Liver (tissue), 9 donors: Measurements from ENCODE around the gene SLC15A2. TPM values are rescaled to one million over a fixed set of nuclear protein-coding genes. Genes with fewer than 3 reads are reported as not detected.

Source experiments
- DNase-seq: peaks from one replicate; pipeline ENCODE4 v3.0.0-alpha.2; 2017; ENCODE audit warnings: low spot score
- H3K27ac ChIP-seq, 2 donors: one replicate each; pipeline ENCODE4 v1.7.0; 2013; ENCODE audit warnings: inconsistent platforms in 2 of 2, low read length in 2 of 2, control low read depth in 1 of 2, low read depth in 1 of 2, mild to moderate bottlenecking in 1 of 2
- H3K27me3 ChIP-seq, 4 donors: one replicate each; pipeline versions ENCODE4 v1.6.1 to v1.7.0; 2013; ENCODE audit warnings: low read length in 3 of 4, inconsistent platforms in 1 of 4, mild to moderate bottlenecking in 1 of 4, moderate library complexity in 1 of 4; ENCODE audit not compliant: control insufficient read depth in 4 of 4, insufficient read depth in 4 of 4
- H3K36me3 ChIP-seq, 4 donors: one replicate each; pipeline versions ENCODE4 v1.6.1 to v1.7.0; 2013; ENCODE audit warnings: low read length in 3 of 4, mild to moderate bottlenecking in 3 of 4, low read depth in 1 of 4, moderate library complexity in 1 of 4; ENCODE audit not compliant: control insufficient read depth in 4 of 4, insufficient read depth in 3 of 4
- H3K4me1 ChIP-seq, 4 donors: one replicate each; pipeline versions ENCODE4 v1.6.1 to v1.7.0; 2013; ENCODE audit warnings: low read length in 3 of 4, mild to moderate bottlenecking in 3 of 4, moderate library complexity in 1 of 4; ENCODE audit not compliant: control insufficient read depth in 4 of 4, insufficient read depth in 4 of 4
- H3K4me3 ChIP-seq, 3 donors: one replicate each; pipeline versions ENCODE4 v1.6.1 to v1.7.0; 2013; ENCODE audit warnings: low read length in 3 of 3, control low read depth in 1 of 3, low read depth in 1 of 3, mild to moderate bottlenecking in 1 of 3
- H3K9ac ChIP-seq, 2 donors: one replicate each; pipeline ENCODE4 v1.7.0; 2013; ENCODE audit warnings: low read length in 2 of 2, mild to moderate bottlenecking in 2 of 2, moderate library complexity in 2 of 2, control low read depth in 1 of 2, low read depth in 1 of 2
- H3K9me3 ChIP-seq, 4 donors: one replicate each; pipeline versions ENCODE4 v1.6.1 to v1.7.0; 2013; ENCODE audit warnings: low read length in 3 of 4; ENCODE audit not compliant: control insufficient read depth in 4 of 4
- EGR1 ChIP-seq, 2 donors: IDR thresholded peaks; 2 replicates each; pipeline ENCODE4 v1.6.1; 2016 to 2018; ENCODE audit warnings: antibody characterized with exemption in 2 of 2, low read depth in 2 of 2
- FOXA1 ChIP-seq: IDR thresholded peaks from 2 replicates; pipeline ENCODE4 v1.6.1; 2016; ENCODE audit warnings: antibody characterized with exemption
- FOXA2 ChIP-seq: IDR thresholded peaks from 2 replicates; pipeline ENCODE4 v1.6.1; 2016; ENCODE audit warnings: antibody characterized with exemption
- GABPA ChIP-seq, 2 donors: IDR thresholded peaks in 1 of 2; conservative IDR thresholded peaks in 1 of 2; 2 replicates each; pipeline ENCODE4 v1.6.1; 2016; ENCODE audit warnings: antibody characterized with exemption in 2 of 2, mild to moderate bottlenecking in 1 of 2, moderate library complexity in 1 of 2
- HNF4A ChIP-seq, 2 donors: conservative IDR thresholded peaks; 2 replicates each; pipeline ENCODE4 v1.6.1; 2016; ENCODE audit warnings: antibody characterized with exemption in 2 of 2, mild to moderate bottlenecking in 2 of 2
- HNF4G ChIP-seq: IDR thresholded peaks from 2 replicates; pipeline ENCODE4 v1.6.1; 2016; ENCODE audit warnings: antibody characterized with exemption
- JUND ChIP-seq, 2 donors: IDR thresholded peaks; 2 replicates each; pipeline ENCODE4 v1.6.1; 2016; ENCODE audit warnings: antibody characterized with exemption in 2 of 2
- NR2F2 ChIP-seq: IDR thresholded peaks from 2 replicates; pipeline ENCODE4 v1.6.1; 2016; ENCODE audit warnings: antibody characterized with exemption
- RAD21 ChIP-seq, 2 donors: IDR thresholded peaks; 2 replicates each; pipeline ENCODE4 v1.6.1; 2016; ENCODE audit warnings: antibody characterized with exemption in 2 of 2, mild to moderate bottlenecking in 2 of 2
- RXRA ChIP-seq, 2 donors: IDR thresholded peaks; 2 replicates each; pipeline ENCODE4 v1.6.1; 2017 to 2018; ENCODE audit warnings: antibody characterized with exemption in 2 of 2, mild to moderate bottlenecking in 1 of 2
- SP1 ChIP-seq: IDR thresholded peaks from 2 replicates; pipeline ENCODE4 v1.6.1; 2018; ENCODE audit warnings: antibody characterized with exemption, mild to moderate bottlenecking
- TAF1 ChIP-seq: conservative IDR thresholded peaks from 2 replicates; pipeline ENCODE4 v1.6.1; 2016; ENCODE audit warnings: antibody characterized with exemption, mild to moderate bottlenecking
- YY1 ChIP-seq: IDR thresholded peaks from 2 replicates; pipeline ENCODE4 v1.6.1; 2016; ENCODE audit warnings: antibody characterized with exemption, mild to moderate bottlenecking
- WGBS: extraction: QIAGEN DNeasy Blood & Tissue Kit; methylation state at CpG from one replicate; pipeline ENCODE4 v1.1.7; 2013; 5-methylcytosine and 5-hydroxymethylcytosine counted together
- polyA plus RNA-seq, 2 donors: library from polyadenylated mRNA; stranded (reverse) in 1 of 2; unstranded in 1 of 2; fragments of 200-250 nt in 1 of 2; fragments of >200 nt in 1 of 2; fragmentation: Nextera tagmentation in 1 of 2; extraction: Ambion mirVana in 1 of 2; gene quantifications; one replicate each; pipeline versions ENCODE4 v1.2.1 to v1.2.3, GENCODE V29; 2013 to 2015
- total RNA-seq, 2 donors: library from RNA; depleted of rRNA; stranded (reverse); fragments of >200 nt; gene quantifications; one replicate each; pipeline ENCODE4 v1.2.3, GENCODE V29; 2014
- TF ChIP-seq, protein P1 (sequence below): IDR thresholded peaks from 2 replicates; pipeline ENCODE4 v1.6.1; 2016; ENCODE audit warnings: antibody characterized with exemption, mild to moderate bottlenecking
- TF ChIP-seq, protein P2 (sequence below): IDR thresholded peaks from 2 replicates; pipeline ENCODE4 v1.6.1; 2016; ENCODE audit warnings: antibody characterized with exemption
- TF ChIP-seq, protein P3 (sequence below): IDR thresholded peaks from 2 replicates; pipeline ENCODE4 v1.6.1; 2016; ENCODE audit warnings: antibody characterized with exemption
- TF ChIP-seq, protein P4 (sequence below): IDR thresholded peaks from 2 replicates; pipeline ENCODE4 v1.6.1; 2016; ENCODE audit warnings: antibody characterized with exemption
- TF ChIP-seq, protein P5 (sequence below): fragments of 150-350 bp; IDR thresholded peaks from 2 replicates; pipeline ENCODE4 v1.5.1; 2017; ENCODE audit warnings: improper control_type of control experiment, low read depth, low read length; ENCODE audit not compliant: missing input control
- donor health status: healthy.
- donor health status: healthy.
- donor health status: healthy.
- donor health status: healthy.
- donor health status: healthy.

Gene SLC15A2
- total and polyA plus RNA-seq, 4 donors: 0.20 to 2.3 (median 0.56) TPM

DNA sequence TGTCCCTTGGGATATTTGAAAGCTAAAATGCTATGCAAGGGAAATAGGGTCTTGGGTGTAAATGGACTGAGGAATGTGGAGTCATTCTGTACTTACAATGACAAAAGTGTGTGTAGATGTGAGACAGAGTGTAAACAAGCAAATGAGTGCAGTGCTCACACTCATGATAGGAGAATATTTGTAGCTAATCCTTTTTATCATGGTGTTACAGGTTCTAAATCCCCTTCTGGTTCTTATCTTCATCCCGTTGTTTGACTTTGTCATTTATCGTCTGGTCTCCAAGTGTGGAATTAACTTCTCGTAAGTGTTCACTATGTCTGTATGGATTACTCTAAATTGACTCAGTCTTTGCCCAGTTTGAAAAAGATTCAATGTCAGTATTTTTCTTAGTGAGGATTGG lies 30.5 kb downstream of the SLC15A2 start:
- H3K9me3 ChIP-seq: no peaks in the 10 kb centered on the region
- H3K36me3 ChIP-seq: no peaks in the 10 kb centered on the region
- H3K4me3 ChIP-seq: no peak overlapping the region
- H3K27ac ChIP-seq: no peak overlapping the region
- 88% methylated on average over 3 of the region's 3 CpGs for WGBS
- H3K9ac ChIP-seq: no peak overlapping the region
- no peak for DNase-seq
- H3K4me1 ChIP-seq: no peaks in the 10 kb centered on the region
- no peak for TF ChIP-seq NR2F2
- no peak for TF ChIP-seq HNF4A (conservative IDR thresholded peaks at IDR 0.05)
- TF ChIP-seq, protein P1, sequence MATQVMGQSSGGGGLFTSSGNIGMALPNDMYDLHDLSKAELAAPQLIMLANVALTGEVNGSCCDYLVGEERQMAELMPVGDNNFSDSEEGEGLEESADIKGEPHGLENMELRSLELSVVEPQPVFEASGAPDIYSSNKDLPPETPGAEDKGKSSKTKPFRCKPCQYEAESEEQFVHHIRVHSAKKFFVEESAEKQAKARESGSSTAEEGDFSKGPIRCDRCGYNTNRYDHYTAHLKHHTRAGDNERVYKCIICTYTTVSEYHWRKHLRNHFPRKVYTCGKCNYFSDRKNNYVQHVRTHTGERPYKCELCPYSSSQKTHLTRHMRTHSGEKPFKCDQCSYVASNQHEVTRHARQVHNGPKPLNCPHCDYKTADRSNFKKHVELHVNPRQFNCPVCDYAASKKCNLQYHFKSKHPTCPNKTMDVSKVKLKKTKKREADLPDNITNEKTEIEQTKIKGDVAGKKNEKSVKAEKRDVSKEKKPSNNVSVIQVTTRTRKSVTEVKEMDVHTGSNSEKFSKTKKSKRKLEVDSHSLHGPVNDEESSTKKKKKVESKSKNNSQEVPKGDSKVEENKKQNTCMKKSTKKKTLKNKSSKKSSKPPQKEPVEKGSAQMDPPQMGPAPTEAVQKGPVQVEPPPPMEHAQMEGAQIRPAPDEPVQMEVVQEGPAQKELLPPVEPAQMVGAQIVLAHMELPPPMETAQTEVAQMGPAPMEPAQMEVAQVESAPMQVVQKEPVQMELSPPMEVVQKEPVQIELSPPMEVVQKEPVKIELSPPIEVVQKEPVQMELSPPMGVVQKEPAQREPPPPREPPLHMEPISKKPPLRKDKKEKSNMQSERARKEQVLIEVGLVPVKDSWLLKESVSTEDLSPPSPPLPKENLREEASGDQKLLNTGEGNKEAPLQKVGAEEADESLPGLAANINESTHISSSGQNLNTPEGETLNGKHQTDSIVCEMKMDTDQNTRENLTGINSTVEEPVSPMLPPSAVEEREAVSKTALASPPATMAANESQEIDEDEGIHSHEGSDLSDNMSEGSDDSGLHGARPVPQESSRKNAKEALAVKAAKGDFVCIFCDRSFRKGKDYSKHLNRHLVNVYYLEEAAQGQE: no peak
- TF ChIP-seq RXRA (IDR thresholded peaks at IDR 0.05): no peak
- TF ChIP-seq TAF1: no peak
- TF ChIP-seq, protein P2, sequence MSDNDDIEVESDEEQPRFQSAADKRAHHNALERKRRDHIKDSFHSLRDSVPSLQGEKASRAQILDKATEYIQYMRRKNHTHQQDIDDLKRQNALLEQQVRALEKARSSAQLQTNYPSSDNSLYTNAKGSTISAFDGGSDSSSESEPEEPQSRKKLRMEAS: no peak
- no peak for TF ChIP-seq HNF4G
- TF ChIP-seq, protein P3, sequence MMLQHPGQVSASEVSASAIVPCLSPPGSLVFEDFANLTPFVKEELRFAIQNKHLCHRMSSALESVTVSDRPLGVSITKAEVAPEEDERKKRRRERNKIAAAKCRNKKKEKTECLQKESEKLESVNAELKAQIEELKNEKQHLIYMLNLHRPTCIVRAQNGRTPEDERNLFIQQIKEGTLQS: no peak
- TF ChIP-seq GABPA (IDR thresholded peaks at IDR 0.05 in 1 of 2, conservative IDR thresholded peaks at IDR 0.05 in 1 of 2): no peak
- no peak for TF ChIP-seq JUND (IDR thresholded peaks at IDR 0.05)
- no peak for TF ChIP-seq FOXA2
- TF ChIP-seq, protein P4, sequence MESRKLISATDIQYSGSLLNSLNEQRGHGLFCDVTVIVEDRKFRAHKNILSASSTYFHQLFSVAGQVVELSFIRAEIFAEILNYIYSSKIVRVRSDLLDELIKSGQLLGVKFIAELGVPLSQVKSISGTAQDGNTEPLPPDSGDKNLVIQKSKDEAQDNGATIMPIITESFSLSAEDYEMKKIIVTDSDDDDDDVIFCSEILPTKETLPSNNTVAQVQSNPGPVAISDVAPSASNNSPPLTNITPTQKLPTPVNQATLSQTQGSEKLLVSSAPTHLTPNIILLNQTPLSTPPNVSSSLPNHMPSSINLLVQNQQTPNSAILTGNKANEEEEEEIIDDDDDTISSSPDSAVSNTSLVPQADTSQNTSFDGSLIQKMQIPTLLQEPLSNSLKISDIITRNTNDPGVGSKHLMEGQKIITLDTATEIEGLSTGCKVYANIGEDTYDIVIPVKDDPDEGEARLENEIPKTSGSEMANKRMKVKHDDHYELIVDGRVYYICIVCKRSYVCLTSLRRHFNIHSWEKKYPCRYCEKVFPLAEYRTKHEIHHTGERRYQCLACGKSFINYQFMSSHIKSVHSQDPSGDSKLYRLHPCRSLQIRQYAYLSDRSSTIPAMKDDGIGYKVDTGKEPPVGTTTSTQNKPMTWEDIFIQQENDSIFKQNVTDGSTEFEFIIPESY: no peak
- no peak for TF ChIP-seq EGR1 (IDR thresholded peaks at IDR 0.05; ENCODE audit: low read depth in 2 of 2)
- TF ChIP-seq, protein P5, sequence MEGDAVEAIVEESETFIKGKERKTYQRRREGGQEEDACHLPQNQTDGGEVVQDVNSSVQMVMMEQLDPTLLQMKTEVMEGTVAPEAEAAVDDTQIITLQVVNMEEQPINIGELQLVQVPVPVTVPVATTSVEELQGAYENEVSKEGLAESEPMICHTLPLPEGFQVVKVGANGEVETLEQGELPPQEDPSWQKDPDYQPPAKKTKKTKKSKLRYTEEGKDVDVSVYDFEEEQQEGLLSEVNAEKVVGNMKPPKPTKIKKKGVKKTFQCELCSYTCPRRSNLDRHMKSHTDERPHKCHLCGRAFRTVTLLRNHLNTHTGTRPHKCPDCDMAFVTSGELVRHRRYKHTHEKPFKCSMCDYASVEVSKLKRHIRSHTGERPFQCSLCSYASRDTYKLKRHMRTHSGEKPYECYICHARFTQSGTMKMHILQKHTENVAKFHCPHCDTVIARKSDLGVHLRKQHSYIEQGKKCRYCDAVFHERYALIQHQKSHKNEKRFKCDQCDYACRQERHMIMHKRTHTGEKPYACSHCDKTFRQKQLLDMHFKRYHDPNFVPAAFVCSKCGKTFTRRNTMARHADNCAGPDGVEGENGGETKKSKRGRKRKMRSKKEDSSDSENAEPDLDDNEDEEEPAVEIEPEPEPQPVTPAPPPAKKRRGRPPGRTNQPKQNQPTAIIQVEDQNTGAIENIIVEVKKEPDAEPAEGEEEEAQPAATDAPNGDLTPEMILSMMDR: no peak
- no peak for TF ChIP-seq YY1
- no peak for TF ChIP-seq SP1
- no peak for TF ChIP-seq RAD21 (IDR thresholded peaks at IDR 0.05)
- no peaks in the 10 kb centered on the region for H3K27me3 ChIP-seq

DNA sequence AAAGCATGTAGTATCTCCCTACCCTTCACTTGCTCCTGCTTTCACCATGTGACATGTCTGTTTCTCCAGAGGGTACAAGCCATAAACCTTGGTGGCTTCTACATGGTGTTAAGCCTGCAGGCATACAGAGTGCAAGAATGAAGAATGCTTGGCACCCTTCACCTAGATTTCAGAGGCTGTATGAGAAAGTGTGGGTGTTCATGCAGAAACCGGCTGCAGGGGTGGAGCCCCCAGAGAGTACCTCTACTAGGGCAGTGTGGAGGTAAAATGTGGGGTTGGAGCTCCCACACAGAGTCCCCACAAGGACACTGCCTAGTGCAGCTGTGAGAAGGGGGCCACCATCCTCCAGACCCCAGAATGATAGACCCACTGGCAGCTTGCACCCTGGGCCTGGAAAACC lies 32.2 kb downstream of the SLC15A2 start:
- Histone ChIP-seq H3K27me3 (no peaks in the 10 kb centered on the region), H3K4me1 (no peaks in the 10 kb centered on the region), H3K36me3 (peaks cover 0 to 1% (median 0%) of the 10 kb centered on the region in 4 donors), H3K9ac (no peak overlapping the region), H3K27ac (no peak overlapping the region), H3K9me3 (no peaks in the 10 kb centered on the region), H3K4me3 (no peak overlapping the region)
- DNase-seq: no peak
- 94% methylated on average over 1 of the region's 1 CpG for WGBS
- TF ChIP-seq HNF4G (no peak), FOXA1 (no peak), FOXA2 (no peak), TAF1 (no peak), YY1 (no peak)
- TF ChIP-seq, protein P1: no peak
- TF ChIP-seq, protein P4: no peak
- TF ChIP-seq, protein P3: no peak
